Measurements from ENCODE around the gene ANTXR1.
"Not testable (repeated sequence)": the region's sequence is repeated elsewhere in the genome, so short reads cannot be mapped to it uniquely, and the experiment has no call there.

ANTXR1 gene

GRCh38 chr2:69214898-69215297 is 201.9 kb downstream of the ANTXR1 start:
- no peak for DNase-seq

- DNase-seq: no peak
Measured at GRCh38 chr2:69216535-69217332, 203.8 kb downstream of the ANTXR1 start.

- no peak for DNase-seq
Measured at GRCh38 chr2:69217333-69218080, 204.5 kb downstream of the ANTXR1 start.

- no peak for DNase-seq
Measured at GRCh38 chr2:69221512-69221911, 208.5 kb downstream of the ANTXR1 start.

GRCh38 chr2:69221960-69222751 is 209.2 kb downstream of the ANTXR1 start:
- no peak for DNase-seq

GRCh38 chr2:69222953-69223658 is 210.1 kb downstream of the ANTXR1 start:
- no peak for DNase-seq

GRCh38 chr2:69223759-69224511 is 211.0 kb downstream of the ANTXR1 start:
- no peak for DNase-seq

GRCh38 chr2:69224512-69224837 is 211.5 kb downstream of the ANTXR1 start:
- DNase-seq: no peak

GRCh38 chr2:69225933-69226332 is 213.0 kb downstream of the ANTXR1 start:
- no peak for DNase-seq

GRCh38 chr2:69226903-69227302 is 213.9 kb downstream of the ANTXR1 start:
- no peak for DNase-seq

GRCh38 chr2:69227716-69228115 is 214.7 kb downstream of the ANTXR1 start:
- DNase-seq: no peak

GRCh38 chr2:69230946-69231345 is 218.0 kb downstream of the ANTXR1 start:
- DNase-seq: not testable (repeated sequence)

- no peak for DNase-seq
Measured at GRCh38 chr2:69231612-69232277, 218.8 kb downstream of the ANTXR1 start.

GRCh38 chr2:69235835-69236234 is 222.9 kb downstream of the ANTXR1 start:
- DNase-seq: not testable (repeated sequence)

GRCh38 chr2:69237070-69237670 is 224.2 kb downstream of the ANTXR1 start:
- no peak for DNase-seq

- DNase-seq: no peak
Measured at GRCh38 chr2:69238449-69239031, 225.6 kb downstream of the ANTXR1 start.

GRCh38 chr2:69241093-69241492 is 228.1 kb downstream of the ANTXR1 start:
- no peak for DNase-seq

- DNase-seq: no peak
Measured at GRCh38 chr2:69241664-69242514, 228.9 kb downstream of the ANTXR1 start.

GRCh38 chr2:69242651-69243051 is 229.7 kb downstream of the ANTXR1 start:
- DNase-seq: no peak

- DNase-seq: no peak
Measured at GRCh38 chr2:69243652-69244051, 230.7 kb downstream of the ANTXR1 start.

Measured in activated CD8-positive, alpha-beta memory T cell treated with anti-CD3 and anti-CD28 coated beads, Interleukin-2, amount 50 U/mL, for 48 hours (primary cell).